LoVo (cell line): ENCODE measurements around the gene FKBP1C.
"Not testable (repeated sequence)": the region's sequence is repeated elsewhere in the genome, so short reads cannot be mapped to it uniquely, and the experiment has no call there.

ENCODE experiments used
- DNase-seq: peaks from one replicate; pipeline ENCODE4 v3.0.0-alpha.2; 2016; ENCODE audit warnings: low spot score

Gene FKBP1C

GRCh38 chr6:63211343-63211742, at the start of gene FKBP1C:
Gene FKBP1C, plus strand, starts transcription at chr6:63211469.
- not testable (repeated sequence) for DNase-seq

- DNase-seq: not testable (repeated sequence)
Observed at GRCh38 chr6:63164047-63164803, 47.0 kb upstream of the FKBP1C start.

- DNase-seq: no peak
Observed at GRCh38 chr6:63174173-63174572, 37.1 kb upstream of the FKBP1C start.

DNA sequence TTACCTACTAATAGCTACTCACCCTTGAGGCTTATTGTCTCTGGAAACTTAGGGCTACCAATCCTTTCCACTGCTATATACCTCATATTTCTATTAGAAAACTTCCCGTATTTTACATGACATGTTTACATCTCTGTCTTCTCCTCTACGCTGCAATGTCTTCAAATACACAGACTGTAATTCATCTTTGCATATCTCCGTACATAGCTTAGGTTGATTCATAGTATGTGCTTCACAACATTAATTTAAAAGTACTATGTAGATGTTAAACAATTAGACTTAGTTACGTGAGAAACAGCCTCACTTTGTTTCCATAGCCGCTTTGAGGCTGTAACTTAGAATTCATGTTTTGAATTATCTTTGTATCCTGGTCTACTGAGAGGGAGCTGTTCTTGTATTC, 35.1 kb upstream of the FKBP1C start:
- DNase-seq: no peak

GRCh38 chr6:63180367-63180766, 30.9 kb upstream of the FKBP1C start:
- DNase-seq: no peak

- no peak for DNase-seq
Observed at GRCh38 chr6:63186970-63187369, 24.3 kb upstream of the FKBP1C start.

- DNase-seq: no peak
Observed at GRCh38 chr6:63188828-63189227, 22.4 kb upstream of the FKBP1C start.

GRCh38 chr6:63193324-63193723, 17.9 kb upstream of the FKBP1C start:
- DNase-seq: no peak

DNA sequence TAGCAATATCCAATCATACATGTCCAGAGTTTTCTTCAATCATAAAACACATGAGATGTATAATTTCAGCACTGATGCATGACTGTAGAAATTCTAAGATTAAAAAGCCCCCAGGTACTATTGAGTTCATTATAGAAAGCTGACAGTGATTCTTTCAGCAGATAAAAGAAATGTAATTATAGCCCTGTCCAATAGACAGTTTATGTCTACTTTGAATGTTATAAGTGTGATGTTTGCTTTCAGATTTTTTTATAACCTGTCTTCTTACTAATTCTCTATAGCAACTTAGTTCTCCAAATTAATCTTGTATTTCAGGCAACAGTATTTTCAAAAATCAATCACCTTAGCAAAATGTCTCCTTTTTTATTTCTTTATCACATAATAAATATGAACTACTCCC, 13.5 kb upstream of the FKBP1C start:
- DNase-seq: no peak

DNA sequence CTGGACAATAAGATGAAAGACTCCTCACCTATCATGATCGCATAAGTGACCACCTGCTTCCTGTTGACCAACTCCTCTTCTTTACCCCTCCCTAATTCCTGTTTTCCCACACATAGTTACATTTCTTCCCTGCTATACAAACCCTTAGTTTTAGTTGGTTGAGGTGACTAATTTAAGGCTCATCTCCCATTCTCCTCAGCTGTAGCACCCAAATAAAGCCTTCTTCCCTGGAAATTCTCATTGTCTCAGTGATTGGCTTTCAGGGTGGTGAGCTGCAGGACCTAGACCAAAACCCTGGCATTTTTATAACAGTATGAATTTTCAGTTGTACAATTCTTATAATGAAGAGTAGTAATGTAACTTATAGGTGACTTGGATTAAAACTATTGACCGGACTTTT, 2.1 kb downstream of the FKBP1C start:
- no peak for DNase-seq

GRCh38 chr6:63214816-63215215, 3.5 kb downstream of the FKBP1C start:
- DNase-seq: no peak

DNA sequence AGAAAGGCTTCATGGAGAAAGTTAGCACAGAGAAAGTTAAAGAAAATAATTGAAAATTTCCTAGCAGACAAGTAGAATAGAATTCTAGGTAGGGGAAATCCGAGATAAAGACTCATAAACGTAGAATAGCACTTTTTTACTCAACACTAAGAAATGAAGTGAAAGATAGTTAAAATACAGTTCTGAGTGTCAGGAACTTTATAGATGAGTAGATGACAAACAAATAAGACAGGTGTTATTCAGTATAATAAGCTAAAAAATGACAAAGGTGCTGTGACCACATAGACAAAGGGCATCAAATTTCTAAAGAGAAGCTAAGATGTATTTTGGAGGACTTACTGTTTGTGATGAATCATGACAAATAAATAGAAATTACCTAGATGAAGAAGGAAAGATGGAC, 12.9 kb downstream of the FKBP1C start:
- DNase-seq: no peak

- DNase-seq: not testable (repeated sequence)
Observed at GRCh38 chr6:63225987-63226386, 14.7 kb downstream of the FKBP1C start.

DNA sequence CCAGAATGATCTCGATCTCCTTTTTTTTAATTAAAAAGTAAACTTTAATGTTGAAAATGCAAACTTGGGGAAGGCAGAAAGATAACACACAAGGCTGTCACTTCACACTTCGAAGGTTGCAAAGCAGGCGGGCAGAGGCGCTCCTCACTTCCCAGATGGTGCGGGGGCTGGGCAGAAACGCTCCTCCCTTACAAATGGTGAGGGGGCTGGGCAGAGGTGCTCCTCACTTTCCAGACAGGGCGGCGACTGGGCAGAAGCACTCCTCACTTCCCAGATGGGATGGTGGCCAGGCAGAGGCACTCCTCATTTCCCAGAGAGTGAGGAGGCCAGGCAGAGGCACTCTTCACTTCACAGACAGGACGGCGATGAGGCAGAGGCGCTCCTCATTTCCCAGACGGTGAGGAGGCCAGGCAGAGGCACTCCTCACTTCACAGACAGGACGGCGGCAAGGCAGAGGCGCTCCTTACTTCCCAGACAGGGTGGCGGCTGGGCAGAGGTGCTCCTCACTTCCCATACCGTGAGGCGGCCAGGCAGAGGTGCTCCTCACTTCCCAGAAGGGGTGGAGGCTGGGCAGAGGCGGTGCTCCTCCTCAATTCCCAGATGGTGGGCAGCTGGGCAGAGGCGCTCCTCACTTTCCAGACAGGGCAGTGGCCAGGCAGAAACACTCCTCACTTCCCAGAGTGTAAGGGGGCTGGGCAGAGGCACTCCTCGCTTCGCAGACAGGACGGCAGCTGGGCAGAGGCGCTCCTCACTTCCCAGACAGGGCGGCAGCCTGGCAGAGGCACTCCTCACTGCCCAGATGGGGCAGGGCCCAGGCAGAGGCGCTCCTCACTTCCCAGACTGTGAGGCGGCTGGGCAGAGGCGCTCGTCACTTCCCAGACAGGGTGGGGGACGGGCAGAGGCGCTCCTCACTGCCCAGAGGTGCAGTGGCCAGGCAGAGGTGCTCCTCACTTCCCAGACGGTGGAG, 16.9 kb downstream of the FKBP1C start:
- DNase-seq: not testable (repeated sequence)

- not testable (repeated sequence) for DNase-seq
Observed at GRCh38 chr6:63230027-63230426, 18.8 kb downstream of the FKBP1C start.

- DNase-seq: not testable (repeated sequence)
Observed at GRCh38 chr6:63230511-63230910, 19.2 kb downstream of the FKBP1C start.

GRCh38 chr6:63236398-63236817, 25.1 kb downstream of the FKBP1C start:
- no peak for DNase-seq

- DNase-seq: no peak
Observed at GRCh38 chr6:63245420-63245819, 34.2 kb downstream of the FKBP1C start.

DNA sequence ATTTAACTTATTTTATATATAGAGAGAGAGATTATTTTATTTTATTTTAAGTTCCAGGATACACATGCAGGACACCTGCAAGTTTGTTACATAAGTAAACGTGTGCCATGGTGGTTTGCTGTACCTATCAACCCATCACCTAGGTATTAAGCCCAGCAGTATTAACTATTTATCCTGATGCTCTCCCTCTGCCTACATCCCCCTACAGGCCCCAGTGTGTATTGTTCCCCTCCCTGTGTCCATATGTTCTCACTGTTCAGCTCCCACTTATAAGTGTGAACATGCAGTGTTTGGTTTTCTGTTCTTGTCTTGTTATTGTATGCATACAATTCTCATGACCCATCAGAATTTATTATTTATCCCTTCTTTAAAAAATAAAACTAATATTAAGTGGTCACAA, 34.6 kb downstream of the FKBP1C start:
- no peak for DNase-seq

- no peak for DNase-seq
Observed at GRCh38 chr6:63246581-63246980, 35.3 kb downstream of the FKBP1C start.

DNA sequence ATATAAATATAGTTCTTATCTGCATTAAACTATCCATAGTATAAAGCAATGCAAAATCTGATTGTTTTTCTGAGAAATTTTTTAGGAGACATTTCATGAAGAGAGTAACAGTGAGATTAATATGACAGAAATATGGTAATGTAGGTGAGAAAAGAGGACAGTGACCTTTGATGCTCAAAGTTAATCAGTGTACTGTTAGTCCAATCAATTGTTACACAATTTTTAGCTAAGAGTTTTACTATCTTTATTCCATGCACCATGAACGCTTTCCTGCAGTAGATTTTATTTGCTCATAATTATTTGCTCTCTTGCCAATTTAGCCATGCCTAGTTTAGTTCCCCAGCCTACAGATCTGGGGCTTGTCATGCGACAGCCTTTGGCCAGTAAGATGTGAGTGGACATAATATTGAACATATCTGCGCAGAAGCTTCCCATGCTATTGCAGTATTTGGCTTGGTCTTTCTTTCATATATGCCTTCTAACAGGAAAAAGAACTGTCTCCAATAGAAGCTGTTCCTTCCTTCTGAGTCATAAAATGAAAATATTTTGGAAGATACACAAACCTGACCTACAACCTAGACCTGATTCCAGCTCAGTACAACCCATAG, 38.7 kb downstream of the FKBP1C start:
- DNase-seq: no peak

- DNase-seq: no peak
Observed at GRCh38 chr6:63259153-63259552, 47.9 kb downstream of the FKBP1C start.

- DNase-seq: no peak
Observed at GRCh38 chr6:63261820-63262219, 50.6 kb downstream of the FKBP1C start.
